ENCODE data around the gene TMEM61. TPM values are rescaled to one million over a fixed set of nuclear protein-coding genes. Genes with fewer than 3 reads are reported as not detected.

Gene TMEM61
- total RNA-seq, 1 experiment from 2014 or later = 0.74 TPM

DNA sequence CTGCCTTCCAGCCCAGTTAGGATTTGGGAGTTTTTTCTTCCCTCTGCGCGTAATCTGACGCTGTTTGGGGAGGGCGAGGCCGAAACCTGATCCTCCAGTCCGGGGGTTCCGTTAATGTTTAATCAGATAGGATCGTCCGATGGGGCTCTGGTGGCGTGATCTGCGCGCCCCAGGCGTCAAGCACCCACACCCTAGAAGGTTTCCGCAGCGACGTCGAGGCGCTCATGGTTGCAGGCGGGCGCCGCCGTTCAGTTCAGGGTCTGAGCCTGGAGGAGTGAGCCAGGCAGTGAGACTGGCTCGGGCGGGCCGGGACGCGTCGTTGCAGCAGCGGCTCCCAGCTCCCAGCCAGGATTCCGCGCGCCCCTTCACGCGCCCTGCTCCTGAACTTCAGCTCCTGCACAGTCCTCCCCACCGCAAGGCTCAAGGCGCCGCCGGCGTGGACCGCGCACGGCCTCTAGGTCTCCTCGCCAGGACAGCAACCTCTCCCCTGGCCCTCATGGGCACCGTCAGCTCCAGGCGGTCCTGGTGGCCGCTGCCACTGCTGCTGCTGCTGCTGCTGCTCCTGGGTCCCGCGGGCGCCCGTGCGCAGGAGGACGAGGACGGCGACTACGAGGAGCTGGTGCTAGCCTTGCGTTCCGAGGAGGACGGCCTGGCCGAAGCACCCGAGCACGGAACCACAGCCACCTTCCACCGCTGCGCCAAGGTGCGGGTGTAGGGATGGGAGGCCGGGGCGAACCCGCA is 59.1 kb downstream of the TMEM61 start, which contains the start of gene PCSK9 (continued):
- TF ChIP-seq MYBL2 (CRISPR knock-in tag; IDR thresholded peaks at IDR 0.05) (peak; percentile 91), RORB (CRISPR knock-in tag; IDR thresholded peaks at IDR 0.05) (no peak), ZBTB21 (CRISPR knock-in tag; IDR thresholded peaks at IDR 0.05; ENCODE audit: borderline replicate concordance) (no peak), NFATC4 (CRISPR knock-in tag; IDR thresholded peaks at IDR 0.05) (no peak), CREB1 (CRISPR knock-in tag; IDR thresholded peaks at IDR 0.05) (peak; percentile 59; the same call in 1 of the 2 replicates), OVOL2 (CRISPR knock-in tag; IDR thresholded peaks at IDR 0.05; ENCODE audit: borderline replicate concordance) (no peak), FOXK1 (CRISPR knock-in tag; IDR thresholded peaks at IDR 0.05) (no peak), SOX15 (CRISPR knock-in tag; IDR thresholded peaks at IDR 0.05) (no peak), ZNF138 (CRISPR knock-in tag; conservative IDR thresholded peaks at IDR 0.05) (peak; percentile 84; the same call in 1 of the 2 replicates), FOXP1 (CRISPR knock-in tag; IDR thresholded peaks at IDR 0.05; ENCODE audit: borderline replicate concordance) (peak; percentile 87), ZNF416 (CRISPR knock-in tag; IDR thresholded peaks at IDR 0.05) (no peak), PRRX2 (CRISPR knock-in tag; IDR thresholded peaks at IDR 0.05) (no peak), KAT7 (CRISPR knock-in tag; IDR thresholded peaks at IDR 0.05; ENCODE audit: borderline replicate concordance) (peak; percentile 93; the same call in 1 of the 2 replicates)
- TF ChIP-seq, protein P1, sequence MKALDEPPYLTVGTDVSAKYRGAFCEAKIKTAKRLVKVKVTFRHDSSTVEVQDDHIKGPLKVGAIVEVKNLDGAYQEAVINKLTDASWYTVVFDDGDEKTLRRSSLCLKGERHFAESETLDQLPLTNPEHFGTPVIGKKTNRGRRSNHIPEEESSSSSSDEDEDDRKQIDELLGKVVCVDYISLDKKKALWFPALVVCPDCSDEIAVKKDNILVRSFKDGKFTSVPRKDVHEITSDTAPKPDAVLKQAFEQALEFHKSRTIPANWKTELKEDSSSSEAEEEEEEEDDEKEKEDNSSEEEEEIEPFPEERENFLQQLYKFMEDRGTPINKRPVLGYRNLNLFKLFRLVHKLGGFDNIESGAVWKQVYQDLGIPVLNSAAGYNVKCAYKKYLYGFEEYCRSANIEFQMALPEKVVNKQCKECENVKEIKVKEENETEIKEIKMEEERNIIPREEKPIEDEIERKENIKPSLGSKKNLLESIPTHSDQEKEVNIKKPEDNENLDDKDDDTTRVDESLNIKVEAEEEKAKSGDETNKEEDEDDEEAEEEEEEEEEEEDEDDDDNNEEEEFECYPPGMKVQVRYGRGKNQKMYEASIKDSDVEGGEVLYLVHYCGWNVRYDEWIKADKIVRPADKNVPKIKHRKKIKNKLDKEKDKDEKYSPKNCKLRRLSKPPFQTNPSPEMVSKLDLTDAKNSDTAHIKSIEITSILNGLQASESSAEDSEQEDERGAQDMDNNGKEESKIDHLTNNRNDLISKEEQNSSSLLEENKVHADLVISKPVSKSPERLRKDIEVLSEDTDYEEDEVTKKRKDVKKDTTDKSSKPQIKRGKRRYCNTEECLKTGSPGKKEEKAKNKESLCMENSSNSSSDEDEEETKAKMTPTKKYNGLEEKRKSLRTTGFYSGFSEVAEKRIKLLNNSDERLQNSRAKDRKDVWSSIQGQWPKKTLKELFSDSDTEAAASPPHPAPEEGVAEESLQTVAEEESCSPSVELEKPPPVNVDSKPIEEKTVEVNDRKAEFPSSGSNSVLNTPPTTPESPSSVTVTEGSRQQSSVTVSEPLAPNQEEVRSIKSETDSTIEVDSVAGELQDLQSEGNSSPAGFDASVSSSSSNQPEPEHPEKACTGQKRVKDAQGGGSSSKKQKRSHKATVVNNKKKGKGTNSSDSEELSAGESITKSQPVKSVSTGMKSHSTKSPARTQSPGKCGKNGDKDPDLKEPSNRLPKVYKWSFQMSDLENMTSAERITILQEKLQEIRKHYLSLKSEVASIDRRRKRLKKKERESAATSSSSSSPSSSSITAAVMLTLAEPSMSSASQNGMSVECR (CRISPR knock-in tag; IDR thresholded peaks at IDR 0.05; ENCODE audit: borderline replicate concordance) = peak; percentile 88
- TF ChIP-seq, protein P2, sequence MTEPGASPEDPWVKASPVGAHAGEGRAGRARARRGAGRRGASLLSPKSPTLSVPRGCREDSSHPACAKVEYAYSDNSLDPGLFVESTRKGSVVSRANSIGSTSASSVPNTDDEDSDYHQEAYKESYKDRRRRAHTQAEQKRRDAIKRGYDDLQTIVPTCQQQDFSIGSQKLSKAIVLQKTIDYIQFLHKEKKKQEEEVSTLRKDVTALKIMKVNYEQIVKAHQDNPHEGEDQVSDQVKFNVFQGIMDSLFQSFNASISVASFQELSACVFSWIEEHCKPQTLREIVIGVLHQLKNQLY (CRISPR knock-in tag; IDR thresholded peaks at IDR 0.05) = no peak
- TF ChIP-seq, protein P3, sequence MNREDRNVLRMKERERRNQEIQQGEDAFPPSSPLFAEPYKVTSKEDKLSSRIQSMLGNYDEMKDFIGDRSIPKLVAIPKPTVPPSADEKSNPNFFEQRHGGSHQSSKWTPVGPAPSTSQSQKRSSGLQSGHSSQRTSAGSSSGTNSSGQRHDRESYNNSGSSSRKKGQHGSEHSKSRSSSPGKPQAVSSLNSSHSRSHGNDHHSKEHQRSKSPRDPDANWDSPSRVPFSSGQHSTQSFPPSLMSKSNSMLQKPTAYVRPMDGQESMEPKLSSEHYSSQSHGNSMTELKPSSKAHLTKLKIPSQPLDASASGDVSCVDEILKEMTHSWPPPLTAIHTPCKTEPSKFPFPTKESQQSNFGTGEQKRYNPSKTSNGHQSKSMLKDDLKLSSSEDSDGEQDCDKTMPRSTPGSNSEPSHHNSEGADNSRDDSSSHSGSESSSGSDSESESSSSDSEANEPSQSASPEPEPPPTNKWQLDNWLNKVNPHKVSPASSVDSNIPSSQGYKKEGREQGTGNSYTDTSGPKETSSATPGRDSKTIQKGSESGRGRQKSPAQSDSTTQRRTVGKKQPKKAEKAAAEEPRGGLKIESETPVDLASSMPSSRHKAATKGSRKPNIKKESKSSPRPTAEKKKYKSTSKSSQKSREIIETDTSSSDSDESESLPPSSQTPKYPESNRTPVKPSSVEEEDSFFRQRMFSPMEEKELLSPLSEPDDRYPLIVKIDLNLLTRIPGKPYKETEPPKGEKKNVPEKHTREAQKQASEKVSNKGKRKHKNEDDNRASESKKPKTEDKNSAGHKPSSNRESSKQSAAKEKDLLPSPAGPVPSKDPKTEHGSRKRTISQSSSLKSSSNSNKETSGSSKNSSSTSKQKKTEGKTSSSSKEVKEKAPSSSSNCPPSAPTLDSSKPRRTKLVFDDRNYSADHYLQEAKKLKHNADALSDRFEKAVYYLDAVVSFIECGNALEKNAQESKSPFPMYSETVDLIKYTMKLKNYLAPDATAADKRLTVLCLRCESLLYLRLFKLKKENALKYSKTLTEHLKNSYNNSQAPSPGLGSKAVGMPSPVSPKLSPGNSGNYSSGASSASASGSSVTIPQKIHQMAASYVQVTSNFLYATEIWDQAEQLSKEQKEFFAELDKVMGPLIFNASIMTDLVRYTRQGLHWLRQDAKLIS (CRISPR knock-in tag; IDR thresholded peaks at IDR 0.05; ENCODE audit: borderline replicate concordance) = no peak
- TF ChIP-seq, protein P4, sequence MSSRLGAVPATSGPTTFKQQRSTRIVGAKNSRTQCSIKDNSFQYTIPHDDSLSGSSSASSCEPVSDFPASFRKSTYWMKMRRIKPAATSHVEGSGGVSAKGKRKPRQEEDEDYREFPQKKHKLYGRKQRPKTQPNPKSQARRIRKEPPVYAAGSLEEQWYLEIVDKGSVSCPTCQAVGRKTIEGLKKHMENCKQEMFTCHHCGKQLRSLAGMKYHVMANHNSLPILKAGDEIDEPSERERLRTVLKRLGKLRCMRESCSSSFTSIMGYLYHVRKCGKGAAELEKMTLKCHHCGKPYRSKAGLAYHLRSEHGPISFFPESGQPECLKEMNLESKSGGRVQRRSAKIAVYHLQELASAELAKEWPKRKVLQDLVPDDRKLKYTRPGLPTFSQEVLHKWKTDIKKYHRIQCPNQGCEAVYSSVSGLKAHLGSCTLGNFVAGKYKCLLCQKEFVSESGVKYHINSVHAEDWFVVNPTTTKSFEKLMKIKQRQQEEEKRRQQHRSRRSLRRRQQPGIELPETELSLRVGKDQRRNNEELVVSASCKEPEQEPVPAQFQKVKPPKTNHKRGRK (CRISPR knock-in tag; IDR thresholded peaks at IDR 0.05; ENCODE audit: borderline replicate concordance) = no peak
- TF ChIP-seq, protein P5, sequence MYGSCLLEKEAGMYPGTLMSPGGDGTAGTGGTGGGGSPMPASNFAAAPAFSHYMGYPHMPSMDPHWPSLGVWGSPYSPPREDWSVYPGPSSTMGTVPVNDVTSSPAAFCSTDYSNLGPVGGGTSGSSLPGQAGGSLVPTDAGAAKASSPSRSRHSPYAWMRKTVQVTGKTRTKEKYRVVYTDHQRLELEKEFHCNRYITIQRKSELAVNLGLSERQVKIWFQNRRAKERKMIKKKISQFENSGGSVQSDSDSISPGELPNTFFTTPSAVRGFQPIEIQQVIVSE (CRISPR knock-in tag; IDR thresholded peaks at IDR 0.05; ENCODE audit: borderline replicate concordance) = no peak
- TF ChIP-seq, protein P6, sequence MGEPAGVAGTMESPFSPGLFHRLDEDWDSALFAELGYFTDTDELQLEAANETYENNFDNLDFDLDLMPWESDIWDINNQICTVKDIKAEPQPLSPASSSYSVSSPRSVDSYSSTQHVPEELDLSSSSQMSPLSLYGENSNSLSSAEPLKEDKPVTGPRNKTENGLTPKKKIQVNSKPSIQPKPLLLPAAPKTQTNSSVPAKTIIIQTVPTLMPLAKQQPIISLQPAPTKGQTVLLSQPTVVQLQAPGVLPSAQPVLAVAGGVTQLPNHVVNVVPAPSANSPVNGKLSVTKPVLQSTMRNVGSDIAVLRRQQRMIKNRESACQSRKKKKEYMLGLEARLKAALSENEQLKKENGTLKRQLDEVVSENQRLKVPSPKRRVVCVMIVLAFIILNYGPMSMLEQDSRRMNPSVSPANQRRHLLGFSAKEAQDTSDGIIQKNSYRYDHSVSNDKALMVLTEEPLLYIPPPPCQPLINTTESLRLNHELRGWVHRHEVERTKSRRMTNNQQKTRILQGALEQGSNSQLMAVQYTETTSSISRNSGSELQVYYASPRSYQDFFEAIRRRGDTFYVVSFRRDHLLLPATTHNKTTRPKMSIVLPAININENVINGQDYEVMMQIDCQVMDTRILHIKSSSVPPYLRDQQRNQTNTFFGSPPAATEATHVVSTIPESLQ (CRISPR knock-in tag; IDR thresholded peaks at IDR 0.05) = no peak
- TF ChIP-seq, protein P7, sequence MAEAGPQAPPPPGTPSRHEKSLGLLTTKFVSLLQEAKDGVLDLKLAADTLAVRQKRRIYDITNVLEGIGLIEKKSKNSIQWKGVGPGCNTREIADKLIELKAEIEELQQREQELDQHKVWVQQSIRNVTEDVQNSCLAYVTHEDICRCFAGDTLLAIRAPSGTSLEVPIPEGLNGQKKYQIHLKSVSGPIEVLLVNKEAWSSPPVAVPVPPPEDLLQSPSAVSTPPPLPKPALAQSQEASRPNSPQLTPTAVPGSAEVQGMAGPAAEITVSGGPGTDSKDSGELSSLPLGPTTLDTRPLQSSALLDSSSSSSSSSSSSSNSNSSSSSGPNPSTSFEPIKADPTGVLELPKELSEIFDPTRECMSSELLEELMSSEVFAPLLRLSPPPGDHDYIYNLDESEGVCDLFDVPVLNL (CRISPR knock-in tag; IDR thresholded peaks at IDR 0.05; ENCODE audit: borderline replicate concordance, low read depth) = no peak
- TF ChIP-seq, protein P8, sequence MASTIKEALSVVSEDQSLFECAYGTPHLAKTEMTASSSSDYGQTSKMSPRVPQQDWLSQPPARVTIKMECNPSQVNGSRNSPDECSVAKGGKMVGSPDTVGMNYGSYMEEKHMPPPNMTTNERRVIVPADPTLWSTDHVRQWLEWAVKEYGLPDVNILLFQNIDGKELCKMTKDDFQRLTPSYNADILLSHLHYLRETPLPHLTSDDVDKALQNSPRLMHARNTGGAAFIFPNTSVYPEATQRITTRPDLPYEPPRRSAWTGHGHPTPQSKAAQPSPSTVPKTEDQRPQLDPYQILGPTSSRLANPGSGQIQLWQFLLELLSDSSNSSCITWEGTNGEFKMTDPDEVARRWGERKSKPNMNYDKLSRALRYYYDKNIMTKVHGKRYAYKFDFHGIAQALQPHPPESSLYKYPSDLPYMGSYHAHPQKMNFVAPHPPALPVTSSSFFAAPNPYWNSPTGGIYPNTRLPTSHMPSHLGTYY (CRISPR knock-in tag; IDR thresholded peaks at IDR 0.05) = no peak
